Activated naive CD8-positive, alpha-beta T cell treated with anti-CD3 and anti-CD28 coated beads, Interleukin-2, amount 10 ng/mL, durations not matched to agents 7 days and 5 days (primary cell): ENCODE measurements around the gene SUN2. TPM values are rescaled to one million over a fixed set of nuclear protein-coding genes. Genes with fewer than 3 reads are reported as not detected.

Experiments used
- ATAC-seq: fragments of 150-1000 bp; cut with Tn5 transposase; one replicate; pipeline ENCODE4 v1.10.0; 2021; ENCODE audit warnings: low read depth, moderate library complexity
- POLR2A ChIA-PET: fragments of 350-600 bp; sonication (Branson Sonifier 250); formaldehyde crosslinking; loops from one replicate; lab custom pipeline; 2021; ENCODE audit warnings: antibody characterized with exemption; lab: Charles Lee
- DNase-seq: peaks from one replicate; pipeline ENCODE4 v3.0.0; 2021
- H3K27ac Mint-ChIP-seq: one replicate; pipeline ENCODE4 v1.8.0; 2022; ENCODE audit warnings: mild to moderate bottlenecking, mixed read lengths
- H3K27me3 Mint-ChIP-seq: one replicate; pipeline ENCODE4 v1.8.0; 2022; ENCODE audit warnings: mild to moderate bottlenecking, moderate library complexity, mixed read lengths
- H3K36me3 Mint-ChIP-seq: one replicate; pipeline ENCODE4 v1.8.0; 2021; ENCODE audit warnings: mild to moderate bottlenecking, mixed read lengths
- H3K4me1 Mint-ChIP-seq: one replicate; pipeline ENCODE4 v1.8.0; 2021; ENCODE audit warnings: mixed read lengths
- H3K4me3 Mint-ChIP-seq: one replicate; pipeline ENCODE4 v1.8.0; 2022; ENCODE audit warnings: mild to moderate bottlenecking, moderate library complexity, mixed read lengths
- H3K9me3 Mint-ChIP-seq: one replicate; pipeline ENCODE4 v1.8.0; 2021; ENCODE audit warnings: mixed read lengths
- total RNA-seq, 2 experiments: library from RNA; stranded (reverse); gene quantifications; one replicate each; pipeline ENCODE4 v1.2.3, GENCODE V29; 2021

The SUN2 gene
- total RNA-seq, 2 experiments from 2014 or later, result 607 to 626 TPM

DNA sequence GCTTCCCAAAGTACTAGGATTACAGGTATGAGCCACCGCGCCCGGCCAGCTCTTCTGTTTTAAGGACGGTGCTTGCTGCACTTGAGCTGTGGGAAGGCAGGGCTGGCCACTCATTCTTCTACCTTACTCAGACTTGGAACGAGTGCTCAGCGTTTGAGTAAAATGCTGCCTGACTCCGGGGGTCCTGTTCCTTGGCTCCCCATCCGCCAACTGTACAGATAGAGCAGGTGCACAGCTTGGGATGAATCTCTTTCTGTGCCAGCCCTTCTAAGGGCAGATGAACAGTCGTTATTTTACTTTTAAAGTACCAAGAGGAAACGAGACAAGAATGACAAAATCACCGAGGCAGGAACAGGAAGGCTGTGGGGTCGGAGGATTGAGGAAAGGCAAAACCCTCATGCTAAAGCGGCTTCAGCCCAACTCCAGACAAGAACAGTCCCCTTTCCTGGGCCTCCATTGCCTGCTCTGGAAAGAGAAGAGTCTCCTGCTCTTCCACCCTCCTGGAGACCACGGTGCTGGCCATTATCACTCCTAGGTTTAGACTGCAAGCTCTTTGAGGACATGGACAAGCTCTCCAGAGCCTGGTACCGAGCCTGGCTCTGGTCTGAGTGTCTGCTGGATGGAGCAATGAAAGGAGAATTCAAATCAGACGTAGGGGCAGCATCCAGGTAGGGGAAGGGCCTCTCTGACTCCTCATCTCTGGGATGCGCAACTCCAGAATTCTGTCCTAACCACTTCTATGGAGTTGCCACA is 1.1 kb upstream of the SUN2 start:
- ATAC-seq (no peak), DNase-seq (no peak)
- POLR2A ChIA-PET, result interaction anchor here (1.2 to 20.2 kb wide), 4 partner anchors 10 to 75 kb away, joined by 3 to 386 read pairs (median 4); partner anchors contain the start of gene TOMM22
- Mint-ChIP-seq H3K4me3 (peak overlapping the region; percentile 98), H3K9me3 (no peaks in the 10 kb centered on the region), H3K36me3 (peaks cover 31% of the 10 kb centered on the region), H3K4me1 (peaks cover 34% of the 10 kb centered on the region), H3K27me3 (no peaks in the 10 kb centered on the region), H3K27ac (peak overlapping the region; percentile 96)

DNA sequence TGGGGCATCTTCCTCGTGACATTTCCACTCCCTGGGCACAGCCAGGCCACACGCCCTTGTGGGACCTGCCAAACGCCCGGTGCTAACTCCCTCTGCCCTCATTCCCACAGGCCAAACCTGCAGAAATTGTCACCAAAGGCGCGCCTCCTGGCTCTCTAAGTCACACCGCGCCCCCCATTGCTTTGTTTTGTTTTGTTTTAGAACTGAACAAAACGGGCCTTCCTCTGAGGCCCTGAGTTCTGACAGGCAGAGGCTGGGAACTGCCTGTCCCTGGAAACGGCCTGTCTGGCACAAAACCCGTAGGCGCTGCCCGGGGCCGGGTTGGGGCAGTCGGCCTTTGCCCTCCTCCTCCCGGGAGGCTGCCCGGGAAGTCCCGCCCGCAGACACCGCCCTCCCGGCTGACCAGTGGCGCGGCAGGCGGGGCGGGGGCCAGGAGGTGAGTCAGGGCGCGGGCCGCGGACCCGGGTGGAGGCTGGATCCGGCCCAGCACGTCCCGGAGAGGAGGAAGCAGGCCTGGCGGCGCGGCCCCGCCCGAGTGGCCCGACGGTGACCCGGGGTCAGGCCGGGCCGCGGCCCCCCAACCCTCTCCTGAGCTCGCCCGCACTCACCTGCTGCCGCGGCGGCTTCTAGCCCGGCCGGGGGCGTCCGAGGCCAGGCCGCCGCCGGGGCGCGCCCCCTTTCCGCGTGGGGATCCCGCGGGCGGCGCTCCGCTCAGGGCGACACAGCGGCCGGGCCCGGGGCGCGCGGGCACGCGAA is 465 bp downstream of the SUN2 start:
- H3K27ac Mint-ChIP-seq, result peak overlapping the region; percentile 99
- peaks cover 44% of the 10 kb centered on the region for H3K36me3 Mint-ChIP-seq
- peak overlapping the region; percentile 98 for H3K4me3 Mint-ChIP-seq
- POLR2A ChIA-PET, result interaction anchor here (0.8 to 20.2 kb wide), 6 partner anchors 19 to 88 kb away, joined by 3 to 386 read pairs (median 5); partner anchors contain the start of genes GTPBP1 and TOMM22
- no peaks in the 10 kb centered on the region for H3K9me3 Mint-ChIP-seq
- DNase-seq, result peak; percentile 78
- H3K4me1 Mint-ChIP-seq, result peaks cover 46% of the 10 kb centered on the region
- no peaks in the 10 kb centered on the region for H3K27me3 Mint-ChIP-seq
- peak; percentile 12 for ATAC-seq

DNA sequence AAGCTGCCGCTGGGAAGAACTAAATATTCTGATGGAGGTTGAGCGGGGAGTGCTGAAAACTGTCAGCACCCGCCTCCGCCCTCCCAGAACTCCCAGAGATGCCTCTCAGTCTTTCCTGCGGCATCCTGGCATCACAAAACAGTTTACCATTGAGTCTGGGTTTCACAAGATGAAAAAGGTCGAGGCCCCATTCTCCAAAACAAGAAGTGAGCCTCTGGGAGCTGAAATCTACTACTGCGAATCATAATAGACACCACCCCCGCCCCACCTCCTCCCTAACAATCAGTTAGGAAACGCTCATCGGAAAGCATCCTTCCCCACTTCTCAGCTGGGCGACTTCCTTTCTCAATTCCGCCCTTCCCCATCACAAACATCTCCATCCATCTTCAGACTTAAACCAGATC is 1.0 kb downstream of the SUN2 start:
- peak overlapping the region; percentile 98 for H3K4me3 Mint-ChIP-seq
- peaks cover 48% of the 10 kb centered on the region for H3K4me1 Mint-ChIP-seq

DNA sequence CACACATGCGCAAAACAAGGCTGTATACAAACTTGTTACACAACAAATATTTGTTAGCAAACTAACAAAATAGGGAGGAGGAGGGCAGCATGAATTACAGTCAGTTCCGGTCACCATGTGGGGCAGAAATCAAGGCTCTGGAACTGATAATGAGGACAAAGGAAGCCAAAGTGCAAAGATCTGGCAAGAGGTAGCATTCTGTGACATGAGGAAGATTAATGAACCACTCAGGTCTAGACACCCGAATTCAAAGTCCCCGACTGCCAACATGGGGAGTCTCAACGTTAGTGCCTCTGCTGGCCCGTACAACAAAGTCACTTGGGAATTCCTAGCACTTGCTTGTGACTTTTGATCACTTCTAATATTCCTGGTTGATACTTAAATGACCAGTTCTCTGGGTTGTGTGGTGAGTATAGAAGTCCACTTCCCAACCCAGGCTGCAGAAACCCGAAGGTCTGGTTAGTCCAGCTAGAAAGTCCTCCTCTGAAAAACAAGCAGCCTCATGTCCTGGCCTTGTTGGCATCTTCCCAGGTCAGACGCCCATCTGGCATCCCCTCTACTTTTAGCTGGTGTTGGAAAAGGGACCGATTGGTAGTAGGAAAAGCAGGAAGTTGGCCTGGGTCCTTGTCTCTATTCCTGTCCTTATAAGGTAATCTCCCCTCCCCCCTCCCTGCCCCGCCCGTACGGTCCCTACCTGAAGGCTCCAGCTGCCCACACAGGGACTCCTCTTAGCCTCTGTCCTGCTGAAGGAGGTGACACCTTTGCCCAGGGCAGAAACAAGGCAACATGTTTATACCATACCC is 1.6 kb downstream of the SUN2 start:
- POLR2A ChIA-PET, result interaction anchor here (0.5 to 20.2 kb wide), 8 partner anchors 8 to 772 kb away, joined by 3 to 386 read pairs (median 4); partner anchors contain the start of genes GTPBP1 and TOMM22
- Mint-ChIP-seq H3K27me3 (no peaks in the 10 kb centered on the region), H3K9me3 (no peaks in the 10 kb centered on the region), H3K4me3 (peak overlapping the region; percentile 98), H3K36me3 (peaks cover 54% of the 10 kb centered on the region), H3K4me1 (peaks cover 50% of the 10 kb centered on the region), H3K27ac (peak overlapping the region; percentile 99)
- DNase-seq, result no peak
- ATAC-seq, result no peak

More for the DNA sequence above, 1.0 kb downstream of the SUN2 start:
- no peaks in the 10 kb centered on the region for H3K27me3 Mint-ChIP-seq
- peaks cover 50% of the 10 kb centered on the region for H3K36me3 Mint-ChIP-seq
- DNase-seq (no peak), ATAC-seq (no peak)
- peak overlapping the region; percentile 99 for H3K27ac Mint-ChIP-seq
- POLR2A ChIA-PET, result interaction anchor here (0.5 to 20.2 kb wide), 8 partner anchors 9 to 771 kb away, joined by 3 to 386 read pairs (median 4); partner anchors contain the start of genes GTPBP1 and TOMM22
- no peaks in the 10 kb centered on the region for H3K9me3 Mint-ChIP-seq

DNA sequence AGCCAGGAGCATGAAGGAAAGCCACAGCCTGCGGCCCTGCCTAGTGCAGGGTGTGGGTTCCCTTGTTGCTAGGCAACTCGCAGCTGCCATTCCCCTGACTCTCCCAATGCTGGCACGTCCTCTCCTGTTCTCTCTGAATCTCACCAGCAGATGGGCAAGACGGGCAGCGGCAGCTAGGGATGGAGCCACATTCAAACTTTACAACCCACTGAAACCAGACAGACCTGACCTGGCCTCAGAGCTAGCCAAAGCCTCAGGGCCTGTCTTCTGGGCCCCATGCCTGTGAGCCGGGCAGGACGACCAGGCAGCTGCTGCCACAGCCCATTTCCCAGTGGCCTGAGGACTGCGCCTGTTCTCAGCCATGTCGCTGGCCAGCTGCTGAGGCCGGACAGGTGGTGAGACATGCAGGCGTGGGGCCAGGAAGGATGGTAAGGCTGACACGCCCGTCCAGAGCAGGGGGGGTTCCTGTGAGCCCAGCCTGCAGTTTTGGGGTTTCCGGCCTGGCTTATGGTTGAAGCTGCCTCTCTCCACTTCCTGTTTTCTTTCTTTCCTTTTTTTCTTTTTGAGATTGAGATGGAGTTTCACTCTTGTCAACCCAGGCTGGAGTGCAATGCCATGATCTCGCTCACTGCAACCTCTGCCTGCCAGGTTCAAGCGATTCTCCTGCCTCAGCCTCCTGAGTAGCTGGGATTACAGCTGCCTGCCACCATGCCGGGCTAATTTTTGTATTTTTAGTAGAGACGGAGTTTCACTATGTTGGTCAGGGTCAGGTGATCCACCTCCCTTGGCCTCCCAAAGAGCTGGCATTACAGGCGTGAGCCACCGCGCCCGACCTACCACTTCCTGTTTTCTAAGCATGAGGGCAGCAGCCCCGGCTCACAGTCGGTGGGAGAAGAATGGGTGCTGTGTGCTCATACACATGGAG is 4.1 kb downstream of the SUN2 start:
- H3K36me3 Mint-ChIP-seq, result peaks cover 55% of the 10 kb centered on the region
- ATAC-seq (peak; percentile 48), DNase-seq (peak; percentile 78)
- peak overlapping the region; percentile 99 for H3K27ac Mint-ChIP-seq
- POLR2A ChIA-PET, result interaction anchor here (0.5 to 20.2 kb wide), 13 partner anchors 10 to 568 kb away, joined by 3 to 386 read pairs (median 6); partner anchors contain the start of genes GTPBP1, JOSD1, RPL3 and TOMM22
- H3K4me1 Mint-ChIP-seq, result peaks cover 34% of the 10 kb centered on the region
- no peaks in the 10 kb centered on the region for H3K27me3 Mint-ChIP-seq
- no peaks in the 10 kb centered on the region for H3K9me3 Mint-ChIP-seq
- H3K4me3 Mint-ChIP-seq, result peak overlapping the region; percentile 98

DNA sequence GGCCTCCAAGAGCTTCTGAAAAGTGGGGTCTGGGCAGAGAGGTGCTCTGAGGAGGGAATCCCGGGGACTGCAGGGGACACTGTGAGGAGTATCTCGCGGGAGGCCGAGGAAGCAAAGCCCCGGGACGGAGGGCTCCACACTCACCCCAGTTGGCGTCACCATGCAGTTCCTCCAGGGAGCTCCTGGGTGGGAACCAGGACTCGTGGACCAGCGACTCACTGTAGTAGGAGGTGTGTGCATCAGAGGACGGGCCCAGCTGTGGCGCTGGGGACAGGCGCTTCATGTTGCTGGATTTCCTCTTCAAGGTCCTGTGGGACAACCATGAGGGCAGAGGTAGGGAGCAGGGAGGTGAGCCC is 4.8 kb downstream of the SUN2 start:
- no peaks in the 10 kb centered on the region for H3K27me3 Mint-ChIP-seq
- peak overlapping the region; percentile 98 for H3K4me3 Mint-ChIP-seq
- ATAC-seq (no peak), DNase-seq (no peak)
- POLR2A ChIA-PET, result interaction anchor here (0.5 to 20.2 kb wide), 7 partner anchors 15 to 119 kb away, joined by 3 to 386 read pairs (median 6); partner anchors contain the start of genes GTPBP1 and JOSD1
- H3K27ac Mint-ChIP-seq, result peak overlapping the region; percentile 99
- H3K9me3 Mint-ChIP-seq, result no peaks in the 10 kb centered on the region
- peaks cover 53% of the 10 kb centered on the region for H3K36me3 Mint-ChIP-seq
- peaks cover 34% of the 10 kb centered on the region for H3K4me1 Mint-ChIP-seq

DNA sequence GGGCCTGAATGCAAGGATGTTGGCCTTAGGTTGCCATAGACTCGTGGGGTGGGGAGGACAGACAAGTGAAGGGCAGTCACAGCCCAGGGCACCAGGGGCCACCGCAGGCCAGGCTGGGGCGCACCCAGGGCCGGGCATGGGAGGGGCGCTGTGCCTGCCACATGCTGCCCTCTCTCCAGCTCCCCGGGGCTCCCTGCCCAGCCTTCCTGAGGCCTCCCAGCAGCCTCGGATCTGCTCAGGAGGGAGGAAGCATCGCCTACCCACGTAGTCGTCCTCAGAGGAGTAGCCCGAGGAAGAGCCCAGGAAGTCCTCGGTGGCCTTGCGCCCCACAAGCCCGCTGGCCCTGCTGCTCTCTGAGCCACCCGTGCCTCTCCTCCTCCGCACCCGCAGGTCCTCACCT is 5.2 kb downstream of the SUN2 start:
- peaks cover 34% of the 10 kb centered on the region for H3K4me1 Mint-ChIP-seq
- H3K4me3 Mint-ChIP-seq, result peak overlapping the region; percentile 98
- no peak for ATAC-seq
- peak overlapping the region; percentile 99 for H3K27ac Mint-ChIP-seq
- no peaks in the 10 kb centered on the region for H3K9me3 Mint-ChIP-seq
- H3K27me3 Mint-ChIP-seq, result no peaks in the 10 kb centered on the region
- POLR2A ChIA-PET, result interaction anchor here (0.5 to 20.2 kb wide), 5 partner anchors 15 to 120 kb away, joined by 3 to 386 read pairs (median 6); partner anchors contain the start of gene GTPBP1
- DNase-seq, result no peak
- peaks cover 57% of the 10 kb centered on the region for H3K36me3 Mint-ChIP-seq

DNA sequence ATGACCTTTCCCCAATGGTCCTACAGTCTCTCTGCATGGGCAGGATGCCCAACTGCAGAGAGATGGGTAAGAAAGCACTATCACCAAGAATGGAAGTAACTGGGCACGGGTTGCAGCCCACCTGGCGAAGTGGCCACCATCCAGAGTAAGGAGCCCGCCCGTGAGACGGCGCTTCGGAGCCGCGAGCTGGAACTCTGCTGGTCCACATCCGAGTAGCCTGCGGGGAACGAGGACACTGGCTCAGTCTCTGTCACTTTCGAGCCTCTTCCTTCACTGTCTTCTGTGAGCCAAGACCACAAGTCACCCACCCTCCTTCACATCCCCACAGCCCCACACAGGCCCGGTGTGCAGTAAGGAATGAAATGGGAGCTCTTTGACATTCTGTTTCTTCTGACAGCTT is 5.7 kb downstream of the SUN2 start:
- DNase-seq, result no peak
- H3K36me3 Mint-ChIP-seq, result peaks cover 59% of the 10 kb centered on the region

DNA sequence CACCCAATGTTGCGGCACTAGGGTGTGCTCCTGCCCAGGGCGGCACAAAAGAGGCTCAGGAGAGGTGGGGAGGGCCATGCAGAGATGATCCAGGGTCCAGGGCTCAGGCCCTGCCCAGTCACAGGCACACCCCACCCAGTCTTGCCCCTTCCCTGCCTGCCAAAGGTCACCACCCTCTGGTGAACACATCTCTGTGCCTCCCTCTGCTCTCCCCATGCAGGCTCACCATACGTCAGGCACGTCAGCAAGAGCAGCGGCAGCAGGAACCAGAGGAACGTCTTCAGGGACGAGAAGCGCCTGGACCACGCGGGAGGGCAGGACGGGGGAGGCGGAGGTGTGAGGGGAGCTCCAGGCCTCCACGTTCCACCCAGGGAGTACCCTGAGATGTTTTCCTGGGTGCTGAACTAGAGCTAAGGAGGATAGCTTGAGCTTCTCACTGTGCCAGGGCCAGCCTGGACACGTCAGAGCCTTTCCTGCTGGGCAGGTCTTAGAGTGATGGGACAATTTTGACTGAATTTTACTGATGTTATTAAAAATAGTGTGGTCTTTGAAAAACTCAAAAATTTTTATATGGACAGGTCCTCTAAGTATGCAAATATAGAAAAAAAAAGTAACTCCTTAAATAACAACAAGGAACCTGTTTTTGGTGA is 7.2 kb downstream of the SUN2 start:
- Mint-ChIP-seq H3K27ac (no peak overlapping the region), H3K4me3 (no peak overlapping the region), H3K4me1 (peaks cover 38% of the 10 kb centered on the region), H3K27me3 (no peaks in the 10 kb centered on the region), H3K9me3 (no peaks in the 10 kb centered on the region), H3K36me3 (peaks cover 53% of the 10 kb centered on the region)
- no peak for DNase-seq
- POLR2A ChIA-PET, result interaction anchor here (1.0 to 20.2 kb wide), 3 partner anchors 10 to 42 kb away, joined by 4 to 386 read pairs (median 26); partner anchors contain the start of gene GTPBP1
- ATAC-seq, result no peak

More for the DNA sequence above, 5.7 kb downstream of the SUN2 start:
- Mint-ChIP-seq H3K27ac (peak overlapping the region; percentile 86), H3K9me3 (no peaks in the 10 kb centered on the region), H3K4me3 (peak overlapping the region; percentile 66), H3K4me1 (peaks cover 36% of the 10 kb centered on the region), H3K27me3 (no peaks in the 10 kb centered on the region)
- POLR2A ChIA-PET, result interaction anchor here (1.0 to 20.2 kb wide), 4 partner anchors 14 to 120 kb away, joined by 4 to 386 read pairs (median 16); partner anchors contain the start of gene GTPBP1
- no peak for ATAC-seq

DNA sequence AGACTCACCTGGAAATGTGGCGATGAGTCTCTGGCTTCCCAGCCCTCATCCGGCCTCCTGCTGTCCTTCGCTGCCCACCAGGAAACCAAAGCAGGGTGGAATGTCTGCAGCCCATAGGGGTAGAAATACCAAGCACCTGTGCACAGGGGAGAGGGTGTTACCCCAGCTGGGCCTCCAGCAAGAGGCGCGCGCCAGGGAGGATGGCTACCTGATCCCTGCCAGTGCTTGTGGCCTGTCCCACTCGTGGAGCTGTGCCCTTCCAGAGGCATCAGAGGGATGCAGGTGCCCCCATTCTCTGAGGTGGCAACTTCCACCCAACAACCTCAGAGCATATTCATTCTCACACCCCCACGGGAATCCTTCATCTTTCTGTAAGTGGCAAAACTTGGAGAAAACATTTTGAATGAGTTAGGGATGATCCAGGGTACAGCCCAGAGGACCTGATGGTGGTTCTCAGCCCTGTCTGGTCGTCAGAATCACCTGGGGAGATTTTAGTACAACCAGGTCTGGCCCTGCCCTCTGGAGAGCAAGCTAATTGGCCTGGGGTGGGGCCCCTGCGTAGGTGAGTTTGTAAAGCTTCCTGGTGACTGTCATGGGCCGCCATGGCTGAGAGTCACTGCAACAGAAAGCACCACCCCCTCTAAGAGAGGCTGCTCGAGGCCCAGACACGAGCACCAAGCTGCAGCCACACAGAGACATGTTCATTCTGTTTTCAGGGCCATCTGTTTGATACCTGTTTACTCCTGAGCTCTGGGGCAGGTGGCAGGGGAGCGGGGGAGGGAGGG is 9.9 kb downstream of the SUN2 start:
- no peak for ATAC-seq
- DNase-seq, result no peak
- H3K27me3 Mint-ChIP-seq, result no peaks in the 10 kb centered on the region
- peaks cover 47% of the 10 kb centered on the region for H3K36me3 Mint-ChIP-seq
- H3K4me1 Mint-ChIP-seq, result peaks cover 20% of the 10 kb centered on the region
- H3K27ac Mint-ChIP-seq, result peak overlapping the region; percentile 24
- POLR2A ChIA-PET, result interaction anchor here (0.7 to 20.2 kb wide), 4 partner anchors 8 to 13 kb away, joined by 3 to 386 read pairs (median 4); no protein-coding TSS in a partner anchor
- no peaks in the 10 kb centered on the region for H3K9me3 Mint-ChIP-seq
- no peak overlapping the region for H3K4me3 Mint-ChIP-seq
